Stimulated activated naive B cell treated with anti-CD40 and anti-IgM and Interleukin-4, amounts not matched to agents 10 μg/mL and 1 μg/mL and 100 μg/mL, for 72 hours (primary cell): Measurements from ENCODE around the gene GUCA1A.
"Not testable (repeated sequence)": the region's sequence is repeated elsewhere in the genome, so short reads cannot be mapped to it uniquely, and the experiment has no call there.

Experiments
- ATAC-seq, 2 donors: fragments of 150-1000 bp; cut with Tn5 transposase; replicated peaks; 2 replicates each; pipeline ENCODE4 v1.10.0; 2021; ENCODE audit warnings: moderate library complexity in 1 of 2
- DNase-seq: peaks from one replicate; pipeline ENCODE4 v3.0.0; 2021
- H3K27ac Mint-ChIP-seq: one replicate; pipeline ENCODE4 v1.8.0; 2022; ENCODE audit warnings: mild to moderate bottlenecking, mixed read lengths
- H3K27me3 Mint-ChIP-seq, 2 donors: one replicate each; pipeline ENCODE4 v1.8.0; 2022; ENCODE audit warnings: mixed read lengths in 2 of 2
- H3K36me3 Mint-ChIP-seq, 2 donors: one replicate each; pipeline ENCODE4 v1.8.0; 2022; ENCODE audit warnings: mixed read lengths in 2 of 2, mild to moderate bottlenecking in 1 of 2
- H3K4me1 Mint-ChIP-seq, 2 donors: one replicate each; pipeline ENCODE4 v1.8.0; 2022; ENCODE audit warnings: mixed read lengths in 2 of 2, mild to moderate bottlenecking in 1 of 2
- H3K4me3 Mint-ChIP-seq, 2 donors: one replicate each; pipeline ENCODE4 v1.8.0; 2022; ENCODE audit warnings: mild to moderate bottlenecking in 2 of 2, mixed read lengths in 2 of 2, moderate library complexity in 1 of 2
- H3K9me3 Mint-ChIP-seq, 2 donors: one replicate each; pipeline ENCODE4 v1.8.0; 2022; ENCODE audit warnings: mixed read lengths in 2 of 2, mild to moderate bottlenecking in 1 of 2

Gene GUCA1A

GRCh38 chr6:42175860-42176259 lies 2.7 kb downstream of the GUCA1A start:
- Mint-ChIP-seq H3K27ac (no peak overlapping the region), H3K9me3 (no peaks in the 10 kb centered on the region), H3K4me1 (peaks cover 8 to 28% of the 10 kb centered on the region in 2 donors), H3K27me3 (peaks cover 13 to 26% of the 10 kb centered on the region in 2 donors), H3K4me3 (no peak overlapping the region), H3K36me3 (no peaks in the 10 kb centered on the region)
- DNase-seq, result no peak
- no peak for ATAC-seq

DNA sequence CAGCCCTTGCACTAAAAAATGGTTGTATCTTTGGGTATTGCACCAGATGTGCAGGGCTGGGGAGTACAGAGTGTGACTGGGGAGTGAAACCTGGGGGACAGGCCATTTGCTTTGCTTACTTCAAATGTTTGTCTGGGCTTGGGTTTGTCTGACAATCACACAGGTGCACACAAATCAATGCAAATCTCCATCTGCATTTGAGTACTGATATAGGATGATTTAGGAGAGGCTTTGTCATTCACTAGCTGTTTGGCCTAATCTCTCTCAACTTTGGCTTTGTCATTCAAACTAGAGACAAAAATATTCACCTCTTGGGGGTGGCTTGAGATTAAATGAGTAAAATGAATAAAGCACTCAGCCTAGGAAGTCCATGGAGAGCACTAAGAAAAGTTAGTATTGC lies 3.8 kb downstream of the GUCA1A start:
- no peak overlapping the region for H3K27ac Mint-ChIP-seq
- no peak for DNase-seq
- peaks cover 8 to 28% of the 10 kb centered on the region in 2 donors for H3K4me1 Mint-ChIP-seq
- no peak overlapping the region for H3K4me3 Mint-ChIP-seq
- no peaks in the 10 kb centered on the region for H3K36me3 Mint-ChIP-seq
- no peak for ATAC-seq
- H3K9me3 Mint-ChIP-seq, result no peaks in the 10 kb centered on the region
- H3K27me3 Mint-ChIP-seq, result peaks cover 13 to 26% of the 10 kb centered on the region in 2 donors

DNA sequence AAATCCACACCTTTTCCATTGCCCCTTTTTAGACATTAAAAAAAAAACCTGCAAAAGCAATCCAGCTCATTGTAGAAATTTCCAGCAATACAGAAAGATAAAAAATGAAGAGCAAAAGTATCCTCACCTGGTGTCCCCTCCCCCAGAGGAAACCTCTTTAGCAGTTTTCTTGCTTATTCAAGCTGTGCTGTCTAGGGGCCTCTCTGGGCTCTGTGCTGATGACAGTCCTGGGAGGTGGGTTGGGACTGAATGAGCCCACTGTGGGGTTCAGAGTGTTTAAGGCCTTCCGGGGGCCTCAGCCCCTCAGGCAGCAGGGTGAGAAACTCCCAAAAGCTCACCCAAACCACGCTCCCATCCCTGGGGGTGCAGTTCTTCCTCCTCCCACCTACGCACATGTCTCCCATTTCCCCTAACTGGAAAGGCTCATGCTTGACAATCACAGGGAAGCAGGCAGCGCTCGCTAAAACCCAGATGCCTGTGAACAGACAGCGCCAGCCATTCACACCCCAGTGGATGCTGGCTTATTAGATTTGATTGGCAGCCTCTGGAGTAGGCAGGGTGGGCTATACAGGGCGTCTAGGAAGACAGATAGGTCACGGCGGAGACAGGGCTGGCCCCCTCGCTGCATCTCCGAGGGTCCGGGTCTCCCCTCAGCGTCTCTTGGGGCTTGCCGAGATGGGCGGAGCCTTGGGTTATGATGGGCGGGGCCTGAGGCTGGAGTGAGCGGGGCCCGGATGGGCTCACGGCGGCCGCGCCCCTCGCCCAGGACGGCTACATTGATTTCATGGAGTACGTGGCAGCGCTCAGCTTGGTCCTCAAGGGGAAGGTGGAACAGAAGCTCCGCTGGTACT lies 4.6 kb downstream of the GUCA1A start:
- Mint-ChIP-seq H3K27me3 (peaks cover 13 to 26% of the 10 kb centered on the region in 2 donors), H3K4me1 (peaks cover 8 to 28% of the 10 kb centered on the region in 2 donors), H3K27ac (no peak overlapping the region), H3K9me3 (no peaks in the 10 kb centered on the region), H3K36me3 (peaks cover 0 to under 1% of the 10 kb centered on the region in 2 donors), H3K4me3 (peak overlapping the region; percentile 58 to 63)
- ATAC-seq (peak; percentile 35 to 45), DNase-seq (no peak)

DNA sequence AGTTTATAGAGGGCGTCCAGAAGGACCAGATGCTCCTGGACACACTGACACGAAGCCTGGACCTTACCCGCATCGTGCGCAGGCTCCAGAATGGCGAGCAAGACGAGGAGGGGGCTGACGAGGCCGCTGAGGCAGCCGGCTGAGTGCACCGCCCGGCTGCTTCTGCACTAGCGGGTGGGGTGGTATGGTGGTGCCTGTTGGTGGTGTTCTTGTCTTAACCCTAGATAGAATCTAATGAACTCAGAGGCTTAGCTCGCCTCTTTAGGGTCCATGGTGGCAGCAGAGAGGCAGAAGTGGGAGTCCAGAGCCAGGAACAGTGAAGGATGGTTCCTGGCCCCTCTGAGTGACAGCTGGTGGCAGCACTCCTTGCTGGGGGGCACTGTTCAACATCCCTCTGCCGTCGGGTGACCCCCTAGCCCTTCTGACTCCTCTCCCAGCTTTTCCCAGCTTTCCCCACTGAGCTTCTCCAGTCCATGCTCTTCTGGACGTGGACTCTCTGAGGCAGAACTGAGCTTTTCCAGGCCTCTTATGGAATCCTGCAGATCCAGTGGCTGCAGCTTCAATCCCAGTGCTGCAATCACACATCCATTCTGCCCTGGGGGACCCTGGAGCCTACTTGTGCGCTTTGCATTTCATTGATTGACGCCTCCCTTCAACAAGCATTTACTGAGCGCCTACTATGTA lies 6.2 kb downstream of the GUCA1A start:
- peaks cover 0 to 3% of the 10 kb centered on the region in 2 donors for H3K36me3 Mint-ChIP-seq
- DNase-seq (no peak), ATAC-seq (no peak)
- peaks cover 8 to 28% of the 10 kb centered on the region in 2 donors for H3K4me1 Mint-ChIP-seq
- H3K27me3 Mint-ChIP-seq, result peaks cover 14 to 26% of the 10 kb centered on the region in 2 donors
- H3K4me3 Mint-ChIP-seq, result peak overlapping the region in 1 of 2 donors; percentile 11
- no peak overlapping the region for H3K27ac Mint-ChIP-seq
- H3K9me3 Mint-ChIP-seq, result no peaks in the 10 kb centered on the region

- DNase-seq (no peak), ATAC-seq (peak; percentile 80 to 88)
- Mint-ChIP-seq H3K9me3 (no peaks in the 10 kb centered on the region), H3K27me3 (peaks cover 16 to 26% of the 10 kb centered on the region in 2 donors), H3K4me1 (peaks cover 8 to 28% of the 10 kb centered on the region in 2 donors), H3K27ac (no peak overlapping the region), H3K4me3 (peak overlapping the region in 1 of 2 donors; percentile 11), H3K36me3 (peaks cover 0 to 4% of the 10 kb centered on the region in 2 donors)
Measured at GRCh38 chr6:42179945-42180313, 6.8 kb downstream of the GUCA1A start.

- Mint-ChIP-seq H3K4me3 (no peak overlapping the region), H3K27ac (no peak overlapping the region), H3K4me1 (peaks cover 8 to 28% of the 10 kb centered on the region in 2 donors), H3K27me3 (peaks cover 16 to 20% of the 10 kb centered on the region in 2 donors), H3K36me3 (peaks cover 0 to 4% of the 10 kb centered on the region in 2 donors), H3K9me3 (no peaks in the 10 kb centered on the region)
- ATAC-seq (no peak), DNase-seq (no peak)
Measured at GRCh38 chr6:42182101-42182500, 8.9 kb downstream of the GUCA1A start.

- Mint-ChIP-seq H3K4me3 (no peak overlapping the region), H3K27ac (no peak overlapping the region), H3K9me3 (no peaks in the 10 kb centered on the region), H3K36me3 (peaks cover 0 to 4% of the 10 kb centered on the region in 2 donors), H3K27me3 (peaks cover under 1 to 8% of the 10 kb centered on the region in 2 donors), H3K4me1 (peaks cover 4 to 9% of the 10 kb centered on the region in 2 donors)
- no peak for DNase-seq
- ATAC-seq, result no peak
Measured at GRCh38 chr6:42184475-42184874, 11.3 kb downstream of the GUCA1A start.

DNA sequence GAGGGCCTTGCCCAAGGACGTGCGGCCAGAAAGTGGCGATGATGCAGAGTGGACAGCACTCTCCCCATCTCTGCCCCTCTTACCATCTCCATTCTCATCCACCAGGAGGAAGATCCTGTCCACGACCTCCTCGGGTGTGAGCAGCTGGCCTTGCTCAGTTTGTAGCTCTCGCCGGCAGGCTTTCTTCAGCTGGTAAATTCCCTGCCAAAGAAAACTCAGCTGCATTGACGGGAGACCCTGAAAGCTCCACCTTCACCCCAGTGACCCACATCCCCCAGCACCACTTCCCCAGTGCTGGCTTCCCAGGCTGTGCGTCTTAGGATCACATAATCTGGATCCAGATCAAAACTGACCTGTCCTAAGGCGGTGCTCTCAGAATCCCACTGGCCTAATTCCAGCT lies 12.4 kb downstream of the GUCA1A start:
- ATAC-seq, result no peak
- H3K27me3 Mint-ChIP-seq, result peaks cover 0 to 3% of the 10 kb centered on the region in 2 donors
- H3K4me3 Mint-ChIP-seq, result no peak overlapping the region
- H3K27ac Mint-ChIP-seq, result no peak overlapping the region
- no peaks in the 10 kb centered on the region for H3K9me3 Mint-ChIP-seq
- H3K36me3 Mint-ChIP-seq, result peaks cover 1 to 6% of the 10 kb centered on the region in 2 donors
- no peak for DNase-seq
- no peaks in the 10 kb centered on the region for H3K4me1 Mint-ChIP-seq

GRCh38 chr6:42188406-42188805 lies 15.2 kb downstream of the GUCA1A start:
- Mint-ChIP-seq H3K4me1 (no peaks in the 10 kb centered on the region), H3K4me3 (no peak overlapping the region), H3K27ac (no peak overlapping the region), H3K27me3 (peaks cover 0 to 3% of the 10 kb centered on the region in 2 donors), H3K36me3 (peaks cover 8 to 12% of the 10 kb centered on the region in 2 donors), H3K9me3 (no peaks in the 10 kb centered on the region)
- DNase-seq (no peak), ATAC-seq (no peak)

DNA sequence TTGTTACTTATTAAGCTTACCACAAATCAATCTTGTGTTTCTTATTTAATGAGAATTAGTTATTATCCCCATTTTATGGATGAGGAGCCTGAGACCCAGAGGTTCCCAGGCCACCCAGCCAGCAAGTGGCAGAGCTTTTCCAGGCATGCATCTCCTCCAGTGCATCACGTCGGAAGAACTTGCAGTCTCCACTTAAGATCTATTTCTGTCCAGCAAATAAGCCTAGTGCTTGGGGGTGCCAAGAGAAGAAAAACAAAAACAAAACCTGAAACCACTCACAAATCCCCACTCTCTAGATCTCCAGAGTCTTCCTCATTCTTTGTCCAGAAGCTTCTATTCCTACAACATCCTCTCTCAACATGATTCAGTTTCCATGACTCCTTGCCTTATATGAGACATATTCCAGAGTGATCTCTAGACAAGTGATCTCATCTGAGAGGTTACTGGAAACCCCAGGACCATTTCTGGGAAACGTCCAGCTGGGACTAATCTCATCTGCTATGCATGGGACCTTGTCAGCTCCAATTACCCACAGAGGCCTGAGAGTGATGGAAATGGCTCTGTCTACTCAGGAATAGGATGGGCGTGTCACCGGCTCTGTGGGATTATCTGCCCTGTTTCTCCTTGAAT lies 17.5 kb downstream of the GUCA1A start:
- Mint-ChIP-seq H3K9me3 (no peaks in the 10 kb centered on the region), H3K4me3 (no peak overlapping the region), H3K36me3 (peaks cover 11 to 12% of the 10 kb centered on the region in 2 donors), H3K27ac (no peak overlapping the region), H3K27me3 (no peaks in the 10 kb centered on the region), H3K4me1 (peaks cover 0 to 1% of the 10 kb centered on the region in 2 donors)
- no peak for ATAC-seq
- no peak for DNase-seq

DNA sequence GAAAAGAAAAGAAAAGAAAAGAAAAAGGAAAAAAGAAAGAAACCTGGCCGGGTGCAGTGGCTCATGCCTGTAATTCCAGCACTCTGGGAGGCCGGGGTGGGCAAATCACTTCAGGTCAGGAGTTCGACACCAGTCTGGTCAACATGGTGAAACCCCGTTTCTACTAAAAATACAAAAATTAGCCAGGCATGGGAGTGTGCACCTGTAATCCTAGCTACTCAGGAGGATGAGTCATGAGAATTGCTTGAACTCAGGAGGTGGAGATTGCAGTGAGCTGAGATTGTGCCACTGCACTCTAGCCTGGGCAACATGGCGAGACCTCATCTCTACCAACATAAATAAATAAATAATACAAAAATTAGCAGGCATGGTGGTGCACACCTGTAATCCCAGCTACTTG lies 19.2 kb downstream of the GUCA1A start:
- ATAC-seq, H3K4me3 Mint-ChIP-seq, H3K9me3 Mint-ChIP-seq, DNase-seq, H3K27me3 Mint-ChIP-seq, H3K4me1 Mint-ChIP-seq, H3K27ac Mint-ChIP-seq: not testable (repeated sequence)
- peaks cover 12 to 15% of the 10 kb centered on the region in 2 donors for H3K36me3 Mint-ChIP-seq

DNA sequence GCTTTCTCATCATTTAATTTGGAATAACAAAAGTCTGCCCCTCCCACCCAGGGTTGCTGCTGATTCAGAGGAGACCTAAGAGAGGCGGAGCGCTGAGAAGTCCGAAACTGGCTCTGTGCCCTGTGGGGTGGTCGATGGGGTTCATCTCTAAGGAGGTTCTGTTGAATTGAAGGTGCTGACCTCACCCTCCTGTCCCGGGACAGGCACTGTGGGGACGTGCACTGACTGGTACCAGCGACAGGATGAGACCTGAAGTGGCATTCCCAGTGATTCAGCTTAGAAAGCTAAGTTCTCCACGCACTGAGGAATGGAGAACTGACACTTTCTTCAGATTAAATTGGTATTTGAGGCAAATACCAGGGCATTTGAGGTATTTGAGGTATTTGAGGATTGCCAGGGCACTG lies 20.3 kb downstream of the GUCA1A start:
- no peak for ATAC-seq
- DNase-seq, result no peak
- no peak overlapping the region for H3K27ac Mint-ChIP-seq
- H3K4me1 Mint-ChIP-seq, result peaks cover 3 to 6% of the 10 kb centered on the region in 2 donors
- H3K9me3 Mint-ChIP-seq, result no peaks in the 10 kb centered on the region
- peaks cover 12 to 15% of the 10 kb centered on the region in 2 donors for H3K36me3 Mint-ChIP-seq
- no peaks in the 10 kb centered on the region for H3K27me3 Mint-ChIP-seq
- no peak overlapping the region for H3K4me3 Mint-ChIP-seq

DNA sequence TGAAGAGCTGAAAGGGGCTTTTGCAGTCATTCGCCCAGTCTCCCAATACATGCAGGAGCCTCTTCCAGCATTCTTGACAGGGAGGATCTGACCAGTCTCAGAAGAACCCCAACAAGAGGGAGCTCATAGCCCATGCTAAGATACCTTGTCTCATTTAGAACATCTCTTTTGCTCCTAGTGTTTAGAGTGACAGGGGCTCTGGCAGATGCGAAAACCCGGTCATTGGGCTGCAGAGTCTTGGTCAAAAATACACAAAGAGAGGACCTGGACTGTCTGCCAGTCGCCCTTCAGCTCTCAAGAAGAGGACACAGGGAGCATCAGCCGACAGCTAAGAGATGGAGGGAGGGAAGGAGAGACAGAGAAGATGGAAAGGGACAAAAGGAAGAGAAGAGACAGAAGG lies 20.9 kb downstream of the GUCA1A start:
- no peaks in the 10 kb centered on the region for H3K27me3 Mint-ChIP-seq
- H3K4me3 Mint-ChIP-seq, result no peak overlapping the region
- H3K9me3 Mint-ChIP-seq, result no peaks in the 10 kb centered on the region
- H3K36me3 Mint-ChIP-seq, result peaks cover 12 to 15% of the 10 kb centered on the region in 2 donors
- ATAC-seq, result no peak
- no peak for DNase-seq
- H3K27ac Mint-ChIP-seq, result no peak overlapping the region
- peaks cover 3 to 6% of the 10 kb centered on the region in 2 donors for H3K4me1 Mint-ChIP-seq

DNA sequence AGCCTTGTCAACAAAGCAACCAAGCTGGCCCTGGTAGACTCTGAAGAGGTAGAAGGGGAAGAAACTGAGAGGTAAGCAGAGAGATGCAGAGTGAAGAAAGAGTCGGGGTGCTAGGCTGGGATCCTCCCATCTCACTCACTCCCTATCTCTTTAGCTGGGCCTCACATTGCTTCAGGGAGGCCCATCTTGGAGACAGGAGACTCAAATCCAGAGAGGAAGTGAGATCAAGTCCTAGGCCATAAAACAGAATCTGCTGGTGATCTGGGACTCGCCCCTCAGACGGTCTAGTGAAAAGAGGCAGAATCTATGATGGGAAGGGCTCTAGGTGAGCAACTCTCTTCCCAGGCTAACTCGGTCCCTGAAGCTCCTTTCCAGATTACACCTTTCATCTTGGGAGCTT lies 22.3 kb downstream of the GUCA1A start:
- DNase-seq (no peak), ATAC-seq (peak; percentile 45 to 46)
- H3K36me3 Mint-ChIP-seq, result peaks cover 19 to 27% of the 10 kb centered on the region in 2 donors
- no peak overlapping the region for H3K4me3 Mint-ChIP-seq
- H3K4me1 Mint-ChIP-seq, result peaks cover 4 to 6% of the 10 kb centered on the region in 2 donors
- H3K27me3 Mint-ChIP-seq, result no peaks in the 10 kb centered on the region
- no peak overlapping the region for H3K27ac Mint-ChIP-seq
- peaks cover 0 to 4% of the 10 kb centered on the region in 2 donors for H3K9me3 Mint-ChIP-seq
